GM21576 (cell line): Measurements from ENCODE around the gene CFB.
"Not testable (repeated sequence)": the region's sequence is repeated elsewhere in the genome, so short reads cannot be mapped to it uniquely, and the experiment has no call there.

Source experiments
- ATAC-seq: cut with Tn5 transposase; IDR thresholded peaks from one replicate; pipeline ENCODE4 v1.9.1; 2021; ENCODE audit warnings: mild to moderate bottlenecking, moderate library complexity; ENCODE audit not compliant: unreplicated experiment

The CFB gene

GRCh38 chr6:31945507-31946369, at the start of gene CFB:
Gene CFB, plus strand, starts transcription at chr6:31946095. Its CDS starts 127 bp downstream, at chr6:31946222.
- no peak for ATAC-seq

DNA sequence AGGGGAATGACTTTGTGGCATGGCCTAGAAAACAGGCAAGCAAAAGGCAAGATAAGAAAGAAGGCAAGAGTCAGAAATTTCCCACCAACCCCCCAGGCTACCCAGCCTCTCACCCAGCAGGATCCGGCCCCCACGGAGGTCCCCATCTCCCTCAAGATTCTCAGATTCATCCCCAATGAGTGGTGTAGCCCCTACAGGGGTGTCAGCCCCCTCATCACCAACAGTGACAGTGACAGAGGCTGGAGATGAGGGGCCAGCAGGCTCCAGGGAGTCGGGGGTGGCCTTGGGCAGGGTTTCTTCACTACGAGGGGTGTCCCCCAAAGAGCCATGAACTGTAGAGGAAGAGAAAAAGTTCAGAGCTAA, 49.4 kb upstream of the CFB start:
- no peak for ATAC-seq

DNA sequence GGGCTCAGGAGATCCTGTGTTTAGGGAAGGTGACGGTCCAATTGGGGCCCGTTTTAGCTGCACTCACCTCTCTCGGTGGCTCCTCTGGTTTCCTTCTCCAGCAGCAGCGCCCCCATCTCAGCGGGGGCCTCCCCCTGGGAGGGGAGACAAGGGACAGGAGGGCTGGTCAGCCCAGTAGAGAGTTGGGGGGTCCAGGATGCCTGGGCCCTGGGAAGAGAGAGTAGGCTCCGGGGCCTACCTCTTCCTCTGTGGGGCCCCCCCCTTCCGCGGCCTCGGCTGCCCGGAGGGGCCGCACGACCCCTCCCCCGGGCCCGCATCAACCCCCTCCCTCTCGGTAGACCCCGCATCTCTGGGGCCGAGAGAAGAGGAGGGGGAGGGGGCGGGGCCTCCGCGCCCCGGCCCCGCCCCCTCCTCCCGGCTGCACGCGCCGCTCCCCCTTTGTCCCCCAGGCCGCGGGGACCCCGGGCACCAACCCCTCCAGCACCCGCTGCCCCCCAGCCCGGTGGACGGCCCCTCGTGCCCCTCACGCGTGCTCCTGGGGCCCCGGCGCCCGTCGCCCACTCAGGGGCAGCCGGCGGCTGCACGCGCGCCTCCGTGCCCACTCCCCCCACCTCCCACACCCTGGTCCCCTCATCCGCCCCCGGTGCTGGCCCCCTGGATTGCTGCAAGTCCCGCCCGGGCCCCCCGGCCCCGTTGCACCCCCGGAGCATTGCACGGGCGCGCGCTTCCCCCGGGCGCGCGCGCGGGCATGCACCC, 48.9 kb upstream of the CFB start:
- ATAC-seq, result no peak

DNA sequence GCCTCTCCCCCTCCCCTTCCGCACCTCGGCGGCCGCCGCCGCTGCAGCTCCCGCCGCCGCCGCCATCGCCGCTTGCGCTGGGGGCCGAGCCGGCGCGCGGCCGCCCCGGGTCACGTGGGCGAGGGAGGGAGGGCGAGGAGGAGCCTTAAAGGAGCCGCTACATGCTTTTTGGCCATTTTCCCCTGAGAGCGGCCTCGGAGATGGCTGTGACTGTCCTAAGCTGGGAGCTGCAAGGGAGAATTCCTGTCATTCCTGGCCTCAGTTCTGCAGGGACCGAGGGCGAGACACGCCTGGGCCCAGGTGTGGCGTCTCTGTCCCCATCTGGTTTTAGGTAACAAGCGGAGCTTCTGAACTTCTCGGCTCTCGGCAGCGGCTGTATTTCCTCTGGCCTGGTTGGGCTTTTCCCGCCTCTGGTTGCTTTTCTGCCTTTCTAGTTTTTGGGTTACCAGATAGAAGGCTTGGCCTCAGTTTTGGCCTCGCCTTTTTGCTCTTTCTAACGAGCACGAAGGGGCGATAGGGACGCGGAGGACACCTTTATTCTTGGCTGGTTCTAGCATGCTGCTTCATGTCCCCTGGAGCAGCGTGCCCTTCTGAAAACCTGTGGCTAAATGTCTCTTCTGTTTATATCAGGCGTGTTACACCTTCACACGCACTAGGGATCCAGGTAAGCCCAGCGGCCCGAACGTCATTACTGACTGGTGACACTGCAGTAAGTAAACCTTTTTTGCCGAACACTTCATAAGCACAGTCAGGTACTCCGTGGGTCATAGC, 48.1 kb upstream of the CFB start, which contains the start of gene EHMT2:
Gene EHMT2 (minus strand): TSS at position 87 of the 771 bp plus-strand sequence. CDS start 21 bp downstream, at position 66.
- ATAC-seq, result no peak

DNA sequence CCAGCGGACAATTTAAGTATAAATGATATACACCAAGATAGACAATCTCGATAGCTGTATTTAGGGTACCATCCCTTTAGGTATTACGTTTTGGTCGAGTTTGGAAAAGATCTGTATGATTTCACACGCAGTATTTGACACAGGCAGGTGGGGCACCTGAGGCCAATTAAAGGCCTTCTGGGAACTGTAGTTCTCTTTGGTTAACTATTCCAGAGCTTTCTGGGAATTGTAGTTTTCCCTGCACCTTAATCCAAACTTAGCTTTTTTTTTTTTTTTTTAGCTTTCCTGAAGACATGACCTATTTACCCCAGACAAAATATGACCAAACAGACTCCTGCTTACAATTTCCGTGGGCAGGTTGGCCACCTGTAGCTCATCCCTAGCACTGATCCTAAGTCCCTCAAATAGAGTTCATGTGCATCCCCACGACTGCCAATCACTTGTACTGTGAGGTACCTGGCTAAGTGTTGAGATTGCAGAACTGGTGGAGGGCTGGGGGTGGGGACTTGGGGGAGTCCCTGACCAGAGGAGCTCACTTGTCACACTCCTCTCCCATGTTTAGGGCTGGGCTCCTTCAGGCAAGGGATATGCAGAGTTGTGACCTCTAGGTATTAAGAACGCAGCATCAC, 47.4 kb upstream of the CFB start:
- ATAC-seq, result no peak

DNA sequence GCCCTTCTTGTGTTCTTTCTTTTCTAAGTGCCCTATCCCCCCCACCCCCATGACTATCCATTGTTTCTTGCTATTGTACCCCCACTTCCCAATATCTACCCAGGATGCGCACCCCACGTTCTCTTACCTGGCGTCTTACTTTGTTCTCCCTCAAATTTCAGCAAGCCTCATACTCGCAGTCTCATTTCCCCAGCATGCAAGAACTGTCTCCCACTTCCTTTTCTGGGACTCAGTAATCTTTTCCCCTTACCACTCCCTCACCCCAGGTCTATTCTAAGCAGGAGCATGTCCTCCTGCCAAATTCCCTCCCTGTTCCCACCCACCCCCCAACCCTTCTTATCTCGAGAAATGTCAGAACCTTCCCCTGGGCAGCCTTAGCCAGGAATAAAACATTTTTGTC, 46.7 kb upstream of the CFB start:
- ATAC-seq, result no peak

DNA sequence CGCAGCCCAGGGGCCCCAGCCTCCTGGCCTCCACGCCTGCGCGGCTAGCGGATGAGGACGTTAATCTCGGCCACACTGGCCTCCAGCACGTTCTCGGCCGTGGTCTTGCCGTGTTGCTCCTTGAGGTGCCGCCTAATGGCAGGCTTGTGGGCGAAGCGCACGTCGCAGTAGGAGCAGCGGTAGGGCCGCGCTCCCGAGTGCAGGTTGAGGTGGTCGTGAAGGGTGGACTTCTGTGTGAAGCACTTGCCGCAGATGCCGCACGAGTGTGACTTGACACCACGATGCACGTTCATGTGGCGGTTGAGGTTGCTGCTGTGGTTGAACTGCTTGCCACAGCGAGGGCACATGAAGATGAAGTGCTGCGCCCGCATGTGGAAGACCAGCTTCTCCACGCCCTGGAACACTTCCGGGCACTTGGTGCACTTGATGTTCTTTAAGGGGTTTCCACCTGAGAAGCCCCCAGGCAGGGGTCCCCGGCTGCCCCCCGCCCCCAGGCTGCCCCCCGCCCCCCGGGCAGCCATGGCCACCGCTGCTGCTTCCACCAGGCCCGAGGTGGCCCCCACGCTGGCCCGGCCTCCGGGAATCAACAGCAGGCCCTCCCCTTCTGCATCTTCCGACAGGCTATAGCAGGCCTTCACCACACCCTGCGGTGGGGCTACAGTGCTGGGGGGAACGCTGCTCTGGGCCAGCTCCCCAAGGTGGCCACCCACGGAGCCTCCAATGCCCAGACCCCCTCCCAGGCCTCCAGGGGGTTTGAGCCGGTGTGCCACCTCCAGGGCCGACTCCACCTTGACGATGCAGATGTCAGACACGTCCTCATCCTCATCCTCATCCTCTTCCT, 45.8 kb upstream of the CFB start:
- ATAC-seq, result no peak

GRCh38 chr6:31900917-31901414, 44.9 kb upstream of the CFB start:
- ATAC-seq, result no peak

DNA sequence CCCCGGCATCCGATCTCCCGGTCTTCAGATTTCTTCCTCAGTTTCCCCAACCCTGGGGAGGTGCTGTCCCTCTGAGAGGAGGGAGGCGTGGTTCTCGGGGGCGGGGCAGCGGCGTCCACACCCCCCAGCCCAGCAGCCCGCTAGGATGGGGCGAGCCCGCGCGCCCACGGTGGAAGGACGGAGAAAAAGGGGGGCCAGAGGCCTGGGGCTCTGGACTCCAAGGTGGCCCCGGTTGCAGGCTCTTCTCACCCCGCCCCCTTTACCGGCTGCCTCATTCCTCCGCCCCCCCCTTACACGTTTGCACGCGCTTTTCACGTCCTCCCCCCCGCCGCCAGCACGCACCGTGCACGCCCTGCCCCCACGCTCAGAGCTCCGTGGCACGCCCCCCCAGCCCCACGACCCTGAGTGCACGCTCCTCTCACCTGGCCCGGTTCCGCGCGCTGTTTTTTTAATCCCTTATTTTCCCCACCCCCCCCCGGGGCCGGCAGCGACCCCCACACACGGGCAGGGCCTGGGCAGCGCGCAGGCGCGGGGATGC, 44.4 kb upstream of the CFB start:
- no peak for ATAC-seq

GRCh38 chr6:31901953-31902643, 43.8 kb upstream of the CFB start, which contains the start of gene ZBTB12:
Gene ZBTB12, minus strand, starts transcription at chr6:31902086. Its CDS starts 781 bp downstream, at chr6:31901305.
- peak; percentile 40 for ATAC-seq

DNA sequence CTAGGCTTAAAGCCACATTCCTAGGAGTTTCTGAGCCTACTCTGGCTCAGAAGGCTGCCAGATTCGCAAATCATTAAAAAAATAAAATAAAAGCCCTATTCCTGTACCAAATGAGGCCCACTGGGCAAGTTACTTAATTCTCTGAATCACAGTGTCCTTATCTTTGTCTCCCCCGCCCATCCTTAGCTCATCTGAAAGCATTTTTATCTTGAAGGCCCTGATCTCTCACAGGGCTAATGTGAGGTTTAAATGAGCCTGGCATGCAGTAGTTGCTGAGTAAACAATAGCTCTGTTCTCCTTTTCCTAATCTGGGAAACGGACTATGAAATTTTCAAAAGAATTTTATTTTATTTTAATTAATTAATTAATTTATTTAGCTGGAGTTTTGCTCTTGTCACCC, 41.9 kb upstream of the CFB start:
- no peak for ATAC-seq

GRCh38 chr6:31905041-31905440, 40.9 kb upstream of the CFB start:
- no peak for ATAC-seq

DNA sequence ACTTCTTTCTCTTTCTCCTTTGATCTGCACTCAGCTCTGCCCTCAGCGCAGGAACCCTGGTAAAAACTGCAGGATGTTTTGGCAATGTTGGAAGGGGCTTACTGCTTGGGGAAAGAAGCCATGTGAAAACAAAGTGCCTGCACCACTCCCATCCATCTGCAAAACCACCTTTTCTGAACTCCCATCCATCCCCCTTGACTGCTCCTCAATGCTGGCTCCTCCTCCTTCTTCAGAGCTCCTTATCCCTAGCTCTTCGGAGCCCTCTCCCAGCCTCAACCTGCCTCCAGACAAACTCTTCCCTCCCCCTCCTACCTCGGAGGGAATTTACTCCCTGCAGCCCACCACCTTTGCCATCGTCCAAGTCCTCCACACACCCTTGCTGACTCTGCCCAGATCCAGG, 39.8 kb upstream of the CFB start:
- ATAC-seq, result no peak

DNA sequence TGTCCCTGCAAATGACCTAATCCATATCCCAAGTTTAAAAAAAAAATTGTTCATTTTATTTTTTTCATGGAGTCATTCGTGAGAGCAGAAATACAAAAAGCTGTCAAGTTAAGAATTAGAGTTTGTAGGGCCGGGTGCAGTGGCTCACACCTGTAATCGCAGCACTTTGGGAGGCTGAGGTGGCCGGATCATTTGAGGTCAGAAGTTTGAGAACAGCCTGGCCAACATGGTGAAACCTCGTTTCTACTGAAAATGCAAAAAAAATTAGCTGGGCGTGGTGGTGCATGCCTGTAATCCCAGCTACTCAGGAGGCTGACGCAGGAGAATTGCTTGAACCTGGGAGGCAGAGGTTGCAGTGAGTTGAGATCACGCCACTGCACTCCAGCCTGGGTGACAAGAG, 39.2 kb upstream of the CFB start:
- not testable (repeated sequence) for ATAC-seq

GRCh38 chr6:31907158-31907813, 38.6 kb upstream of the CFB start:
- ATAC-seq, result no peak

GRCh38 chr6:31908255-31908654, 37.6 kb upstream of the CFB start:
- not testable (repeated sequence) for ATAC-seq

DNA sequence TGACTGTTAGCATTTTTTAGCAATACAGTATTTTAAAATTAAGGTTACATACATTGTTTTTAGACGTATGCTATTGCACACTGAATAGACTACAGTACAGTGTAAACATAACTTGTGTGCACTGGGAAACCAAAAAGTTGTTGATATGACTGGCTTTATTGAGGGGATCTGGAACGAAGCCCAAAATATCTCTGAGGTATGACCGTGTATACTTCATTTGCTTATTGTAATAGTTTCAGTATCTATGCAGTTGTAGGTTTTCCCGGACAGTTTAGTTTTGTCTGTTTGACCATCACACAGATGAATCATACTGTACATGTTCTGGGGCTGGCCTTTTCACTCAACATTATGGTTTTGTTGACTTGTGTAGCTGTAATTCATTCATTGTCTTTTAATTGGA, 37.1 kb upstream of the CFB start:
- ATAC-seq, result peak; percentile 67

DNA sequence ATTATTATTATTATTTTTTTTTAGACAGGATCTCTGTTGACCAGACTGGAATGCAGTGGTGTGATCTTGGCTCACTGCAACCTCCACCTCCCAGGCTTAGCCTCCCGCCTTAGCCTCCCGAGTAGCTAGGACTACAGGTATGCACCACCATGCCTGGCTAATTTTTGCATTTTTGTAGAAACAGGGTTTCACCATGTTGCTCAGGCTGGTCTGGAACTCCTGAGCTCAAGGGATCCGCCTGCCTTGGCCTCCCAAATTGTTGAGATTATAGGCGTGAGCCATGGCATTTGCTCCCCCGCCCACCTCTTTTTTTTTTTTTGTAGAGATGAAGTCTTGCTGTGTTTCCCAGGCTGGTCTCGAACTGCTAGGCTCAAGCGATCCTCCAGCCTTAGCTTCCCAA, 36.6 kb upstream of the CFB start:
- ATAC-seq, result not testable (repeated sequence)
